Measurements from ENCODE around the gene DUSP7.

DNA sequence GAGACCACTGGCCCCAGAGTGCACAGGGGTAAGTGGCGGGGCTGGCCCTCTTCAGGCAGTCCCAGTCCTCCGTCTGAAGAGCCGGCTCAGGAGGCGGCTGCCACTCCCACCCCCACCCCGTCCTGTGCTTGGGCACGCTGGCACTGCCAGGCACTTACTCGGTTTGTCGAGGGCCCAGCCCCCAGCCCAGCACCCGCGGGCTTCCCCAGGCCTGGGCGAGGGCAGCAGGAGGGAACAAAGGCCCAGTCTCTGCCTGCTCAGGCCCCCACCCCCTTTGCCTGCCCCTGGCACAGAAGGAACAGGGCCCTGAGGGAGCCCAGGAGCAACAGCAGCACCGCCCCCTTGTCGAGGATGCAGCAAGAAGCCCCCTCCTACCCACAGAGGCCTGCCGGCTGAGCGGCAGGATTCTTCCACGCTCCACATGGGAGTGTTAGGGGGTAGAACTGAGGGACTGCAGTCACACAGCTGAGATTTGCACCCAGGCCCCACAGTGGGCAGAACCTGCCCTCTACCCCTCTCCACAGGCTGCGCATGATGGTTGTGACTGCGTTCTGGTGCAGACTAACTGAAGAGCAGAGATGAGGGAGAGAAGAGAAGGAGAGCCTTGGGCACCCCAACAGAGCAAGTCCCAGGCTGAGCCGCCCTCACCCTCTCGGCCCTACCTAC, 8.9 kb downstream of the DUSP7 start:
- TF ChIP-seq, protein P1, sequence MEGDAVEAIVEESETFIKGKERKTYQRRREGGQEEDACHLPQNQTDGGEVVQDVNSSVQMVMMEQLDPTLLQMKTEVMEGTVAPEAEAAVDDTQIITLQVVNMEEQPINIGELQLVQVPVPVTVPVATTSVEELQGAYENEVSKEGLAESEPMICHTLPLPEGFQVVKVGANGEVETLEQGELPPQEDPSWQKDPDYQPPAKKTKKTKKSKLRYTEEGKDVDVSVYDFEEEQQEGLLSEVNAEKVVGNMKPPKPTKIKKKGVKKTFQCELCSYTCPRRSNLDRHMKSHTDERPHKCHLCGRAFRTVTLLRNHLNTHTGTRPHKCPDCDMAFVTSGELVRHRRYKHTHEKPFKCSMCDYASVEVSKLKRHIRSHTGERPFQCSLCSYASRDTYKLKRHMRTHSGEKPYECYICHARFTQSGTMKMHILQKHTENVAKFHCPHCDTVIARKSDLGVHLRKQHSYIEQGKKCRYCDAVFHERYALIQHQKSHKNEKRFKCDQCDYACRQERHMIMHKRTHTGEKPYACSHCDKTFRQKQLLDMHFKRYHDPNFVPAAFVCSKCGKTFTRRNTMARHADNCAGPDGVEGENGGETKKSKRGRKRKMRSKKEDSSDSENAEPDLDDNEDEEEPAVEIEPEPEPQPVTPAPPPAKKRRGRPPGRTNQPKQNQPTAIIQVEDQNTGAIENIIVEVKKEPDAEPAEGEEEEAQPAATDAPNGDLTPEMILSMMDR (IDR thresholded peaks at IDR 0.05; ENCODE audit: insufficient read depth, low read length, poor library complexity, severe bottlenecking): no peak
- TF ChIP-seq EZH2phosphoT487 (conservative IDR thresholded peaks at IDR 0.05; ENCODE audit: low read length): no peak

Data from SU-DHL-6 (cell line).